Activated CD4-positive, alpha-beta T cell treated with anti-CD3 and anti-CD28 coated beads, Interleukin-2, amount 50 U/mL, for 24 hours (primary cell): Measurements from ENCODE around the gene BLTP3A.

Experiments used
- DNase-seq, 2 donors: peaks; one replicate each; pipeline ENCODE4 v3.0.0-alpha.2; 2020; ENCODE audit warnings: low read depth in 1 of 2, low spot score in 1 of 2

The BLTP3A gene

DNA sequence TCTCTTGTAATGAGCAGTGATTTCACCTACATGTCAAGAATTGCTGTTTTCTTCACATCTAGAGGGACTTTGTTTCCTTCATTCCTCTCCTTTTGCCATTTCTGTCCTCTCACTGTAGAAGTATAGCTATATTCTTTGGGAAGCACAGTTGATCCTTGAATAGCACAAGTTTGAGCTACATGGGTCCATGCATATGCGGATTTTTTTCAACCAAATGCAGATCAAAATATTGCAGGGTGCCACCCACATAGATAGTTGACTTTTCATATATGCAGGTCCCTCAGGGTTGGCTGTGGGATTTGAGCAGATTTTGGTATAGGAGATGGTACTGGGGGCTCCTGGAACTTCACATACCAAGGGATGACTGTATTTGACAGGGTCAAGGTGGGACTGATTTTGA is 41.1 kb downstream of the BLTP3A start:
- no peak for DNase-seq

DNA sequence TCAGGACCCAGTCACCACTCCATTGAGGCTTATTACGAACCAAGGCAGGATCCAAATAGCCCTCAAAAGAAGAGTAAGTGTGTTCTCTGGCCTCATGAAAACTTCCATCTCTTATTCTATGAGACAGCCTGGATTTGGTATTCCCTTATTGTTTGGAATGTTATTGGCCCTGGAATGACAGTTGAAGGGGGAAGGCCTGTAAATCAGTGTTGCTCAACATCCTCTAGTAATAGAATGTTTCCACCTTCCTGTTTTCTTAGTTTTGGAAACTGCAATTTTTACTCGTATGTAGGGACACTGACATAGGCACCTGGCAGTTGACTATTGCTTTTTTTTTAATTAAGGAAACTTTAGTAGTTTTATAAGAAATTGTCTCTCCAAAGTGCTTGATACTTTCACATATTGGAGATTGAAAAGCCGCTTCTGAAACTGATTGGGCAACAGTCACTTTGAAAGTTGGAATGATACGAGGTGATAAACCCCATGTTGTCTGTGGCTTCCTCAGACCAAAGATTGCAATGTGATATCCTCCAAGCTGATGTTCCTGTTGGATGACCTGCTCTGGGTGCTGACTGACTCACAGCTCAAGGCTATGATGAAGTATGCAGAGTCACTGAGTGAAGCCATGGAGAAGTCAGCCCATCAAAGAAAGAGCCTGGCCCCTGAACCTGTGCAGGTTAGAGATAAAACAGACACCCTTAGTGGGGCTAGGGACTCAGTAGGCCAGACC is 43.1 kb downstream of the BLTP3A start:
- no peak for DNase-seq

GRCh38 chr6:34836008-34836407 is 44.1 kb downstream of the BLTP3A start:
- DNase-seq: no peak

- DNase-seq: no peak
These were observed 44.6 kb downstream of the BLTP3A start for GRCh38 chr6:34836451-34836850.

- DNase-seq: no peak
These were observed 45.6 kb downstream of the BLTP3A start for GRCh38 chr6:34837528-34837927.

DNA sequence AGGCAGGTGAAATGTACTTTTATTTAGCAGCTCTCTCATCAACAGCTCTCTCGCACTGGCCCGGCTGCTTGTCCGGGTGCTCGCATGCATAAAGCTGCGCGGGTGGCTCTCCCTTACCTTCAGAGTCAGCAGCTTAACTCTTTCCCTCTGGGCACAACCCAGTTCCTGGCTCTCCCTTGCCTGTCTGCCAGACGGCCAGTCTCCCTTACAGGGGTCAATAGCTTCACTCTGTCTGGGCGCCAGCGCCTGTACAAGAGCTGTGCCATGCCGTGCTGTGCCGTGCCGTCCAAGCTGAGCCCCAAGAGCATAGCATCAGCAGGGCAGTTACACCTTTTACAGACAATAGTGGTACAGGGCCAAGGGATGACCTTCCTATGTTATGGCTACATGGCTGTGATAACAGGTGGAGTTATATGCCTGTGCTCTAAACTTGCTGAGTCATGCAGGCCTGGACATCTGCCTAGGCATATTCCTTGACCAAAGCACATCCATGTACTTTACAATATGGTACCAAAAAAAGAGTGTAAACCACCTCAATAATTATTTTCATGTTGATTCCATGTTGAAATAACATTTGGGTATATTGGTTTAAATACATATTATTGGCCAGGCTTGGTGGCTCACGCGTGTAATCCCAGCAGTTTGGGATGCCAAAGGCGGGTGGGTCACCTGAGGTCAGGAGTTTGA is 47.9 kb downstream of the BLTP3A start:
- no peak for DNase-seq
